Renal pelvis (tissue), 4 donors: Measurements from ENCODE around the gene ELMO3. TPM values are rescaled to one million over a fixed set of nuclear protein-coding genes. Genes with fewer than 3 reads are reported as not detected.

Experiments
- DNase-seq: peaks from one replicate; pipeline ENCODE4 v3.0.0-alpha.2; 2013
- polyA plus RNA-seq, 3 donors: library from polyadenylated mRNA; unstranded; fragments of 120-200 nt; gene quantifications; one replicate each; pipeline ENCODE4 v1.2.1, GENCODE V29; 2013; ENCODE audit not compliant: insufficient read length in 3 of 3

The ELMO3 gene
- polyA plus RNA-seq, 3 donors: 6.7 to 7.0 (median 6.9) TPM

DNA sequence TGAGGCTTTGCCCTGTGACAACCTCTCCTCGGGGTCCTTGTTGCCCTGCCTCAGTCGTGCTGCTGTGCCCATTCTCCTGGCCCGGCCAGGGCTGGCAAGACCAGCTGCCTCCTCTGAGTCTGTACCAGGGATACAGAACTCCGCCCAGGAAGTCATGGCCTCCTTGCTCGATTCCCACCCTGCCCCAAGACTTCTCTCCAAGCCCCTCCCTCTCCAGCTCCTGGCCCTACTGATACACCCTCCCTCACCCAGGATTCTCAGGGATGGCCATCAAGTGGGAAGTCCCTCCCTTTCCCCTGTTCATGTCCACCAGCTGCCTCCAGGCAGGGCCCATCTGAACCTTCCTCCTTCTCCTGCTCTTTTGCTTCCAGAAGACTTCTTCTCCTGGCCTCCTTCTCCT lies 16.8 kb downstream of the ELMO3 start:
- no peak for DNase-seq

DNA sequence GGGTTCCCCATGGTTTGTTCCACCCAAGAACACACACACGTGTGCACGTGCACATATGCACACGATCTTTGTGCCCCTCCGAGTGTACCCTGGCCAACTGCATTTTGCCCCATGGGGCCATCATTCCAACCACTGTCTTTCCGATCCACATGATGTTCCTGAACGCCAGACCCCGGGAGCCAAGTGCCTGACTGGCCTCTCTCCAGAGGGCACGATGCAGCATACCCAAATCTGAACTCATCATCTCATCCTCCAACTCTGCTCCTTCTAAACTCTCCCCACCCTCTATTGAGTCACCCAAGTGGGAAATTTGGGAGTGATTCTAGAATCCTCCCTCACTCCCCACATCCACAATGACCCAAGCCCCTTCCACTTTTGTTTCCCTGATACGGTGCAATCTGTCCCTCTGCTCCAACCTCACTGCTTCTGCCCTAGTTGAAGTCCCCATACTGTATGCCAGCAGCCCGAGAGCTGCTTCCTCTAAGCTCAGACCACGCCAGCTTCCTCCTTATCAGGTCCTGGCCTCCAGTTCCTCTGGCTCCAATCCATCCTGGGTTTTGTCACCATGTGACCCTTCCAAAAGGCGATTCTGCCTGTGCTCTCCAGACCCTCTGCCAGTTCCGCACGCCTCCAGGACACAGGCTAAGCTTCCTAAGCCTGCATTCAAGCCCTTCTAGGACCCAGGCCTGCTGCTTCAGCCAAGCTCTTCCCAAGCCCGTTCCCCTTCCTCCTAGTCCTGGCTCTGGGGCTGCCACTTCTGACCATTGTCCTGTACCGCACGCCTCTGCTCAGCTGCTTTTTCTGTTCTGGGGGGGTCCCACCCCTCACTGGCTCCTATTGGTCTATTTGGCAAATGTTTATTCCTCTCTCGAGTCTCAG lies 17.9 kb downstream of the ELMO3 start:
- DNase-seq: no peak

DNA sequence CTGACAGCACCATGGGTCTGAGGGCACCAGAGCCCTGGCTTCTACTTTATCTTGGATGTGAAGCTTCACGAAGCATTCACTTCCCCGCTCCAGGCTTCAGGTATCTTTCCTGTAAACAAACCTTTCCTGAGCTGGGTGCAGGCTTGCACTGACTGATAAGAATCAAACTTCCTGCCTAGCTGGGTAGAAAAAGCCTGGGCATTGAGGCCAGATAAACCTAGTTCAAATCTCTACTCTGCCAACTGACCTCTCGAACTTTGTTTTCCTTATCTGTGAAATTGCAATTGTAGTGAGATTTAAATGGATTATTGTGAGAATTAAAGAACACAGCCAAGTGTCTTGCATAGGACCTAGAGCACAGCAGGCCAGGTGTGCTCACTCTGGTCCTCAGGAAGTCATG lies 25.1 kb downstream of the ELMO3 start:
- no peak for DNase-seq

DNA sequence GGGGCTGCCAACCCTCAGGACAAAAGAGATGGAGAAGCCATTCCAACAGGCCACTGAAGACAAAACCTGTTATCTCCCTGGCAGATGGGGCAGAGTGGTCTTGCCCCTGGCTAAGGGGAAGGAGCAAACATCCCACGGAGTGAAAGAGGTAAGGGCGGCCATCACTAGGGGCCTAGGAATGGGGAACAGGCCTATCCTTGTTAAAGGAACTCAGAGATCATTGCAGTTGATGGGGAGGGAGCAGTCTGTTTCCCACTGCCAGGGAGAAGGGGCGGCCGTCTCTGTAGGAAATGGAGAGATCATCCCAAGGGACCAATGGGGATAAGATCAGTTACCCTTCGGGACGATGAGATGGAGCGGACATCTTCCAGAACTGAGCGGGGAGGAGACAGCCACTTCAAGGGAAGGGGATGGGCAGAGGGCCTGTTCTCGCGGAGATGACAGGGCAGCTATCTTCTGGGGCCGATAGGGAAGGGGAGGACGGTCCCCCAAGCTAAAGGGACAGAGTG lies 27.4 kb downstream of the ELMO3 start:
- no peak for DNase-seq

DNA sequence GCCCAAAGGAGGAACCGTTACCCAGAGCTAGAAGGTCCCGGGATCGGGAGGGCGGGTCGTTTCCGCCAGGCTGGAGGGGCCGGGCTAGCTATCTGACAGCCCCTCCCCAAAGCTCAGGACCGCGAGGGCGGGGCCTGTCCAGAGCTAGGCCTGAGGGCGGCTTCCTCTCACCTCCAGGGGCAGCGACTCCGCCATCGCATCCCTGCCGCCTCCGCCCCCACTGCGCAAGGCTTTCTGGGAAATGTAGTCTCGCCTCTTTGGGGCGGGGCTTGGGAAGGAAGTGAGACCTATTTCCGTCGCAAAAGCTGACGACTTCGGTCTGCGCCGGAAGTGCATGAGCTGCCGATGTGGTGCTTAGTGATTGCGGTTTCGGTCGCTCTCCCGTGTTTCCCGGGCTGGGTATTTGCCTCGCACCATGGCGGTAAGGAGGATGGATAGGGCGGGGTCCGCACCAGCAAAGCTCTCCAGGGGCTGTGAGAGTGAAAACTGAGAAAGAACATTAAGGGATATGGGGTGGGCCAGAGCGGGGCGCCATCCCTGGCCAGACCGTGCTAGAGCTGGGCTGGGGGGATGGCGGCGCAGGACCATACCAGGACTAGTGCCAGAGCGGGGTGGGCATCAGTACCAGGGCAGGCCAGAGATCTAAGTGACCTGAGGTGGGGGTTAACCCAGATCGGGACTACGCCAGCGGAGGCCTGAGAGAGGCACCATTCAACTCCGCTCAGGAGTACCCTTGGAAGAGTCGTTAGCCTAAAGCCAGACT lies 28.1 kb downstream of the ELMO3 start, which contains the start of gene TMEM208:
TSS of gene TMEM208 (plus strand) at position 327 of the 763 bp plus-strand sequence. CDS start at position 416, 89 bp downstream.
- DNase-seq: peak; percentile 99

DNA sequence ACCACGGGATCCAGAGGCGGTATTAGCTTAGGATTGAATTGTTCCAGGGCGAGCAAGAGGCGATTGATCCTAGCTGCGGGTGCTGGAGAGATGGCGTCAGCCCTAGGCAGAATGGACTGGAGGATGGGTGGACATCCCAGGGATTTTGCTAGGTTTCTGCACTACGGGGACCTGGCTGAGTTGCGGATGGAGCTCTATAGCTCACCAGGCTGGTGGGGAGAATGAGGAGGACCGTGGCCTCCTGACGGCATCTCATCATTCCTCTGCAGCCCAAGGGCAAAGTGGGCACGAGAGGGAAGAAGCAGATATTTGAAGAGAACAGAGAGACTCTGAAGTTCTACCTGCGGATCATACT lies 28.6 kb downstream of the ELMO3 start:
- no peak for DNase-seq

DNA sequence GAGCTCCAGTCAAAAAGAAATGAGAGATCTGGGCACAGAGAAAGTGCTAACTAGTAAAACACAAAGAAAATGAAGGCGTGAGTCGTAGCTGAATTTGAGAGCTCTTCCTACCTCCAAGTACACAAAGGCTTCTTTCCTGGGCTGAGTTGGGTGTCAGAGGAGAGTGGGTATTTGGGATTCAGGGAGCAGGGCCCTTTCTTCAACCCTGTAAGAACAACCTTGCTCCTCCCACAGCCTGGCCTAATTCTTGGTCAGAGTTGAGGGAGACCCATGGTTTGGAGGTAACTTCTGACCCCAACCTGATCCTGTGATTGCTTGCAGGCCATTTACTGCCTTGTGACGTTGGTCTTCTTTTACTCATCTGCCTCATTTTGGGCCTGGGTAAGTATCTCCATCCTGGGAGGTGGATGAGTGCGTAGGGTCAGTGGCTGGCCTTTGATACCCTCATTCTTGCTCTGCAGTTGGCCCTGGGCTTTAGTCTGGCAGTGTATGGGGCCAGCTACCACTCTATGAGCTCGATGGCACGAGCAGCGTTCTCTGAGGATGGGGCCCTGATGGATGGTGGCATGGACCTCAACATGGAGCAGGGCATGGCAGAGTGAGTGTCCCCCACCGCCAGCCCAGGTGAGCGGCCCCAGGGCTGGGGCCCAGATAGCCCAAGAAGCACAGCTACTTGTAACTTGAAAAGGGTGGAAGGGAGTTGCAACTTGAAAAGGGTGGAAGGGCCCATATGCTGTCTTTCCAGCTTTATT lies 29.3 kb downstream of the ELMO3 start:
- DNase-seq: no peak

DNA sequence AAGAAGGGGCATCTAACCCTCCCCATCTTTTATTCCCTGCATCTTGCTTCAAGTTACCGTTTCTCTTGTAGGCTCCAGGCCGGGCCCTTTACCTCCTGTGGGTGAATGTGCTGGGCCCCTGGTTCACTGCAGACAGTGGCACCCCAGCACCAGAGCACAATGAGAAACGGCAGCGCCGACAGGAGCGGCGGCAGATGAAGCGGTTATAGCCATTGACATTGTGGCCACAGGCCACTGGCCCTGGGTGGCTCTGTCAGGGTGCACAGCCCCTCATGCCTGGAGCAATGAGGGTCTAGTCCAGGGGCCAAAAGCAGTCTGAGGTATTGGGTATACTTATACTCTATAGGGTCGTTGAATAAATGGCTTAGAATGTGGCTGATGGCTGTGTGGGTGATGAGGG lies 30.0 kb downstream of the ELMO3 start:
- DNase-seq: no peak

DNA sequence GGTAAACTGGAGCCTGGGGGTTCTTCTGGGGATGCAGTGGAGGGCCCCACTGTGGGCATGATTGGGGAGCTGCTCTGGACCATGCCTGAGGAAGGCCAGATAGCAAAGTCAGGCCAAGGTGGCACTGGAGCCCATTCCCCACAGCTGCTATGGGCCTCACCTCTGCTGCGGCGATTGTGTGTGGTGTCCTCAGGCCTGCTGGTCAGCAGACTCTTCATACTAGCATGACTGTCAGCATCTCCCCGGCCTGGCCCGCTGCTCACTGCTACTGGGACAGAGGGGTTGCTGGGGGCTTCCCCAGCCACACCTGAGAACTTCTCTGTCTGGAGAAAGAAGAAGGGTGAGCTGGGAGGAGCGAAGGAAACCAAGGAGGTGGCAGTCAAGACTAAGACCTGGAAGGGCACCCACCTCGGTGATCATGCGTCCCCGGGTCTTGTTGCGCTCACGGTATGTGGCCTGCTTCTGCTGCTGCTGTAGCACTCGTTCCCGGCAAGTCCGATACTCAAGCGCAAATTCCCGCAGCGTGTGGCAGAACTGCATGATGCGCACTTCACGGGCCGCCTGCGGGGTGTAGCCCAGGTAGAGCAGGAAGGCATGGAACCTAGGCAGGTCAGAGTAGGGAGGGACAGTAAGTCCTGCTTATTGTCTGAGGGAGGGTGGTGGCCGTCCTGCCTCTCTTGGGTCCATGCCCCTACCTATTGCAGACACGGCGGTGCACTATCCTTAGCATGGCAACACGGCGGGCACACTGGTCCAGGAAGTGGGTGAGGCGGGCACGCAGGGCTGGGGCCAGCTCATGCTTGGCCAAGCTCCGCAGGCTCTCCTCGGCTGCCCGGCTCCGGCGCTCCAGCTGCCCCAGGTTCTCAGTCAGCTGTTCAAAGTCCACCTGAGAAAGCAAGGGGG lies 31.2 kb downstream of the ELMO3 start:
- no peak for DNase-seq

DNA sequence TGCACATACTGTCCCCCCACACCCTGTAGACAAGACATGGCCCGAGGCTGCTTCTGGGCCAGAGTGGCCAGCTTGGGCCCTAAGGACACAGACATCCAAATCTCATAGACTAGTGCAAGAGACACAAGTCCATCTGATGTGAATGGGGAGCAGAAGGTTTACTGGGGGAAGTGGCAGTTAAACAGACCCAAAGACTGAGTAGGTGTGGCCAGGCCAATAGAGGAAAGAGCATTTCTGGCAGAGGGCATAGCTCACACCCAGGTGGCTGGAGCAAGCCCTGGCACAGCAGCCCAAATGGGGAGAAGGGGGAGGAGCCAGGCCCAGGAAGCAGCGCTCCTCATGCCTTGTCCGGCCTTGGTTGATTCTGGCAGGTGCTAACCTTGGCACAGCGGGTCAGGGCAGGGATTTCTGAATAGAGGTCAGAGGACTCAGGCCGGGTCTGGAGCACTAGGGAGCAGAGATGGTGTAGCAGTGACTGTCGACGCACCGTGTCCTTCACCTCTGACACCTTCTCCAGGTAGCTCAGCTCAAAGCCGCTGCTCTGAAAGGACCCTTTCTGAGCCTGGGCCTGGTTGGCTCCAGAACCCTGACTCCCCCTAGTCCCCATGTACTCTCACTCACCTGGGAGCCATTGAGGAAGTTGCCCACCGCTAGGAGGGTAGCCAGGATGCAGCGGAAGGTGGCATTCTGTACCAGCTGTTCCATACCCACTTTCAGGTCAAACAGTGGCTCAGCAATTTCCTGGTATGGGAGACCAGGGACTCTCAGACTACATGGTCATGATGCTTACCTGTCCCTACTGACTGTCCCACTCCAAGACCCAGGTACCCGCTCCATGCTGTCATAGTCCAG lies 32.1 kb downstream of the ELMO3 start:
- DNase-seq: no peak

DNA sequence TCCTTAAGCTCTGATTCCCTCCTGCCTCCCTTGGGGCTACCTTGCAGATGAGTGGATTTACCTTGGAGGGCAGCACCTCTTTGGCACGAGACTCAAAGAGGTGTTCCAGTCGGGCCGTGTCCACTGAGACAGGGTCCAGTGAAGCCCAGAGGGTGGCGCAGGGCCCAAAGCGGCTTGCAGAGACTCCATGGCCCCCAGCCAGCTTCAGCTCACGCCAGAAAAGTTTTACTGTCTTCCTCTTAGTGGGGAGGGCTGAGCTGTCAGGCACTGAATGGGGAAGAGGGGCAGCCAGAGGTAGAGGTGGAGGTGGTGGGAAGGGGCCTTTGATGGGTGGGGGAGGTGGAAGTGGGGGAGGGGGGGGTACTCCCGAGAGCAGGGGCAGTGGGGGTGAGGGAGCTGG lies 34.7 kb downstream of the ELMO3 start:
- no peak for DNase-seq

DNA sequence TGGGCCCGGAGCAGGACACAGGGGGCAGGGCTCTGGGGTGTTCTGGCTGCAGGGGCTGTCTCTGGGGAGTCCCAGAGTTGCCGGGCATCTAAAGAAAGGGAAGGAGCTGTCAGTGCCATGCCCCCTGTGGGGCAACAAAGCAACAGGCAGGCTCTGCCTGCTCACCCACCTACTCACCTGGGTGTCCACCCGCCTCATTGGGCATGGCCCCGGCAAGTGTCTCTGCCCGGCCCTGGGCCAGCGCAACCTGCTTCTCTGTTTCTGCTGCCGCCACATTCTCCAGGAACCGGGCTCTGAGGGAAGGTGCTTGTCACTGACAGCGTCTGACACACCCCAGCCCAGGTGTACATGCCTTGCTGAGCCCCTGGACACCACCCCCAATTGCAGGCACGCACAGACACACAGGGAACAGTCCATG lies 35.3 kb downstream of the ELMO3 start:
- DNase-seq: no peak

DNA sequence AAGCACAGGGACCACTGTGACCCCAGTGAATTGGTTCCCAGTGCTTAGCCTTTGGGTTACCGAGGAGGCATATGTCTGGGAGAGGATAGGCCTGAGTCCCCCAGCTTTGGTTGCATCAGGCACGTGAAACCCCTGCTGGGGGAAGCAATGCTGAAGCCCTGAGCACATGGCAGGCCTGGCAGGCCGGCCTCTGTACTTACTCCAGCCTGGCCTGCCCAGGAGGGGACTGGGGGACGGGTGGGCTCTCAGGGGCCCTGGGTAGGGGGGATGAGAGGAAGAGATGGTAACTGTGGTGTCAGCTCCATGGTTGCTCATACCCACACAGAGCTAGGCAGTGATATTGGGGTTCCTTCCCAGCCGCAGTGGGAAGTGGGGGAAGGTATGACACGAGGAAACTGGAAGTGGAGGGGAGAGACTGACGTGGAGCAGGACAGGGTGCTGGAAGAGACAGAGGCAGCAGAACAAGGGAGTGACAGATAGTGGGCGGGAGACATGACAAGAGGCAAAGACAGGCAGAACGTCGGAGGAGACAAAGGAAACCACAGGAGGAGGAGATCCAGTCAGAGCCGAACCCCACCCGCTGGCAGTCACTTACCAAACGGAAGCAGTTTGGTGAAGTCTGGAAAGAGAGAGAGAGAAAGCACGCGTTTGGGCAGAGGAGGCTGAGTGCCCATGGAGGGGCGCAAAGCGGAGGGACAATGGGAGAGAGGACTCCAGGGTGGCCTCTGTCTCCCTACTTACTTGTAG lies 37.1 kb downstream of the ELMO3 start:
- no peak for DNase-seq

DNA sequence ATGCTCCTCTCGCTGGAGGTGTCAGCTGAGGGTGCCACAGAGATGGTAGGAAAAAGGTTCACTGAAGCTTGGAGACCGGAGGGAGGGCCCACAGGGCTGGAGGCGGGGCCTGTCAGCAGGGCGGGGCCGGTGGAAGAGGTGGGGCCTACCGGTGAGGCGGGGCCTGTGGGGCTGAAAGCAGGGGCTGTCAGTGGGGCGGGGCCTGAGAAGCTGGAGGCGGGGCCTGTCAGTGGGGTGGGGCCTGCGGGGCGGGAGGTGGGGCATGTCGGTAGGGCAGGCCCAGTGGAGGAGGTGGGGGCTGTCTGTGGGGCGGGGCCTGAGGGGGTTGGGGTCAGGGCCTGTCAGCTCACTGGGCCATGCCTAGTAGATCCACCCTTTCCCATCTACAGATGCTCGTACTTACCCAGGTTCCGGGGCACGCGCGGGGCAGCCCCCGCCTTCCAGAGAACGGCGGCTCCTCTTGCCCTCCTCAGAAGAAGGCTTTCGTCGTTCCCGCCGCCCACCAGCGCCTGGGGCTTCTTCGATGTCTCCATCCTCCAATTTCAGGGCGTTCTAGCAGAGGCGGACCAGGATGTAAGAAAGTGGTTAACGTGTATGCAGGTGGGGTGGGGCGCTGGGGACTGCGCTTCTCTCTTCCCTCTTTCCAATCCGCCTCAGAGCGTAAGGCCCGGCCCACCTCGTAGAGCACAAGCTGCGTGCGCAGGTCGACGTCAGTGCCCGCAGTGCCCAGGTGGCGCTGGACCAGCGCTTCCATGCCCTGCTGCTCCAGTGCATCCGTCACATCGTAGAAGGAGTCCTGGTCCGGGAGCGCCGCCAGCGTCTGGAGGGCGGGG lies 37.8 kb downstream of the ELMO3 start:
- no peak for DNase-seq

DNA sequence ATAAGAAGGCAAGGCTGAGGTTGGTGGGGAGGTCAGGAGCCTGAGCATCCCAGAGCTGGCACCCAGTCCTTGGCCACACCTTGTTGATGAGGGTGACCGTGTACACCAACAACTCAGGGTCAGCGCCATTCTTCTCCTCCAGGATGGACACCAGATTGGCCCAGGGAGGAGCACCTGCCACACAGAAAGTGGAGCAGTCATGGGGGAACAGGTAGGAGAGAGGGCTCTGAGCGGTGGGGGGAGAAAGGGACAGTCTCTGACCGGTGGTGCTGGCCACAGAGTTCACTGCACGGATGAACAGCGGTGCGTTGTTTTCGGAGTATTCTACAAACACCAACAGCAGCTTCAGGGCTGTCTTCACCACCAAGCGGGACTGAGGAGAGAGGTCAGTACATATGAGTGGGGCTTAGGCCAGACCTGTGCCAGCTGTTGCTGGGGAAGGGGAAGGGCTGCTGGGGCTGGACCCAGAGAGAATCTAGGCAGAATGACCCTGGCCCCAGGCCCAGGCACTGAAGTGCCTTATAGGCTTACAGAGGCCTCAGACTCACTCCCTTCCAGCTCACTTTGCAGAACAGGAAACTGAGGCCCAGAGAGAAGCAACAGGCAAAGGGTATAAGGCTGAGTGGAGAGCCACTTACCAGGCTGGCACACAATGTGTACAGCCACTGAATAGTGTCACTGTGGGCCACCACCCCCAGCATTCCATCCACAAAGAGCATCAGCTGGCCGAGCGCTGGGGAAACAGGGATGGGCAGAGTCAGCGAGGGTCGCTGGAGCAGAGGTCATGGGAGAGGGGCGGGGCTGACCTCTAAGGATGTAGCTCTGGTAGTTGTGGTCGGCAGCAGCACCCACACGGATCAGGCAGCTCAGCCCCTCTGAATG lies 38.7 kb downstream of the ELMO3 start:
- DNase-seq: no peak

DNA sequence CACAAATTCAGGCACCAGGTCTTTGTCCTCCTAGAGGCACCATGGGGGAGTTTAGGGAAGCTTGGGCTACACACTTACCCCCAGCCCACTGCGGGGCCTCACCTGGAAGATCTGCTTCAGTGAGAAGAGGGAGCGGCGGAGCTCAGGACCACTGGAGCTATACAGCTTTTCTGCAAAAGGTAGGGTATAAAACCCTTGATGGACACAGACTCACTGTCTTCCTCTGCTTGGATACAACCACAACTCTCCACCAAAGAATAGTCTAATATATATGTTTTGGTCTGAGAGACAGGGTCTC lies 39.3 kb downstream of the ELMO3 start:
- no peak for DNase-seq

DNA sequence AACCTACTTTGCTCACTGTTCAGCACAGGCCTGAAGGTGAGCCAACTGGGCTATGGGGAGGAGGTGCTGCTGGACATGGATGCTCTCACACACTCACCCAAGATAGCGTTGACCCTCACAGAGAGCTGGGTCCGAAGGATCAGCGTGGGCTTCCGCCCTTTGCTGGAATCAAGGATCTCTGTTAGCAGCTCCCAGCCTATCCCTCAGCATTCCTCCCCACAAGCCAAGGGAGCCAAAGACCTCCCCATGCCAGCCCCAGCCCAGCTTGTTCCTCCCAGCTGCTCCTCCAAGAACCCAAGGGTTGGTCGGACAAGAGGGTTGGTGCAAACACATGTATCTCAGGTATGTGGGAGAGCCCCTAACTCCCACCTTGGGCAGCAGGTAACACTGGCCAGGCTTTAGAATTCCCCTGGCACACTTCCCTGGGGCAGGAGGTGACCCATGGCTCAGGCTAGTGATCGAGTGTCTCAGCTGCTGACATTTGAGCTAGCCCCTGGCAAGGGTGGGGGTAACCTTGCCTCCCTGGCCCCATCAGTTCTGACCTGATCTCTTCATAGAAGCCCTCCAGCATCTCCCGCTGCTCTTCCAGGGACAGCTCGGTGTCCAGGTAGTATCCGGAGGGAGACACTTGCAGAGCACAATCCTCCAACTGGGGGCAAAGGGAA lies 40.0 kb downstream of the ELMO3 start:
- no peak for DNase-seq
